Panc1 (cell line): Measurements from ENCODE around the gene TARP.

ENCODE experiments used
- ATAC-seq: fragments of 200-7000 bp; cut with Tn5 transposase; 2 replicates; pipeline ENCODE4 v1.9.1; 2020; ENCODE audit warnings: mild to moderate bottlenecking, moderate library complexity
- BruUV-seq: library from RNA; stranded (reverse); fragments of 400-500 nt; replicated peaks from 2 replicates; lab custom pipeline; 2021; lab: Mats Ljungman, UMichigan
- CTCF ChIA-PET: fragments of 300-600 bp; sonication (Branson Sonifier 250); formaldehyde crosslinking; loops from one replicate; lab custom pipeline; 2022; ENCODE audit warnings: antibody characterized with exemption; lab: Charles Lee
- POLR2A ChIA-PET: fragments of 300-600 bp; sonication (Branson Sonifier 250); formaldehyde crosslinking; loops from one replicate; lab custom pipeline; 2022; ENCODE audit warnings: antibody characterized with exemption; lab: Charles Lee
- DNase-seq: peaks from one replicate; pipeline ENCODE4 v3.0.0-alpha.2; 2010; ENCODE audit warnings: low read depth, low spot score
- H3K27ac ChIP-seq: 2 replicates; pipeline ENCODE4 v1.5.1; 2011; ENCODE audit warnings: mild to moderate bottlenecking, low read length, inconsistent platforms
- H3K27me3 ChIP-seq: fragments of 200-500 bp; sonication (Bioruptor generic); 2 replicates; pipeline ENCODE4 v1.6.0; 2014; ENCODE audit warnings: low read length, inconsistent platforms; ENCODE audit not compliant: control insufficient read depth, insufficient read depth
- H3K36me3 ChIP-seq: fragments of 200-500 bp; sonication (Bioruptor generic); 2 replicates; pipeline ENCODE4 v1.5.1; 2014; ENCODE audit warnings: inconsistent platforms, mild to moderate bottlenecking, low read length, moderate library complexity; ENCODE audit not compliant: control insufficient read depth, insufficient read depth
- H3K4me1 ChIP-seq: 2 replicates; pipeline ENCODE4 v1.5.1; 2011; ENCODE audit warnings: inconsistent platforms, mild to moderate bottlenecking, low read length, moderate library complexity; ENCODE audit not compliant: control insufficient read depth, insufficient read depth
- H3K4me3 ChIP-seq, 2 experiments: 2 replicates each; pipeline ENCODE4 v1.5.1; 2011 to 2012; ENCODE audit warnings: low read depth in 2 of 2, low read length in 2 of 2, mild to moderate bottlenecking in 2 of 2, inconsistent platforms in 1 of 2, moderate library complexity in 1 of 2
- H3K9me3 ChIP-seq: fragments of 200-500 bp; sonication (Bioruptor generic); 2 replicates; pipeline ENCODE4 v1.5.1; 2014; ENCODE audit warnings: low read depth, mild to moderate bottlenecking, inconsistent platforms, low read length, moderate library complexity; ENCODE audit not compliant: control insufficient read depth, insufficient read depth
- POLR2AphosphoS5 ChIP-seq: IDR thresholded peaks from 2 replicates; pipeline ENCODE4 v1.6.1; 2012; ENCODE audit warnings: mild to moderate bottlenecking, low read depth, low read length, moderate library complexity
- SIN3A ChIP-seq: IDR thresholded peaks from 2 replicates; pipeline ENCODE4 v1.6.1; 2012; ENCODE audit warnings: low read depth, mild to moderate bottlenecking, low read length, moderate library complexity, borderline replicate concordance; ENCODE audit not compliant: insufficient read depth
- TCF7L2 ChIP-seq: IDR thresholded peaks from 2 replicates; pipeline ENCODE4 v1.6.1; 2011; ENCODE audit warnings: mild to moderate bottlenecking, low read depth, low read length, inconsistent platforms
- in situ Hi-C: cut with HindIII; loops from 2 replicates; pipeline ENCODE4 v1.10.0; 2016; ENCODE audit warnings: low sequenced_read_pairs, low pct_unique_long_range_greater_than_20kb
- intact Hi-C: fragments of 100-400 bp; cut with micrococcal nuclease; formaldehyde crosslinking; loops from one replicate; pipeline ENCODE4 v1.10.0; 2022; ENCODE audit not compliant: unreplicated experiment
- TF ChIP-seq, protein P1 (sequence below): fragments of 450-650 bp; IDR thresholded peaks from 2 replicates; pipeline ENCODE4 v1.5.1; 2017; ENCODE audit warnings: mild to moderate bottlenecking
- TF ChIP-seq, protein P2 (sequence below), 2 experiments: IDR thresholded peaks; 2 replicates each; pipeline ENCODE4 v1.6.1; 2011 to 2012; ENCODE audit warnings: low read depth in 2 of 2, control low read depth in 1 of 2, low read length in 1 of 2, mild to moderate bottlenecking in 1 of 2, moderate library complexity in 1 of 2; ENCODE audit not compliant: insufficient read depth in 1 of 2

Gene TARP

DNA sequence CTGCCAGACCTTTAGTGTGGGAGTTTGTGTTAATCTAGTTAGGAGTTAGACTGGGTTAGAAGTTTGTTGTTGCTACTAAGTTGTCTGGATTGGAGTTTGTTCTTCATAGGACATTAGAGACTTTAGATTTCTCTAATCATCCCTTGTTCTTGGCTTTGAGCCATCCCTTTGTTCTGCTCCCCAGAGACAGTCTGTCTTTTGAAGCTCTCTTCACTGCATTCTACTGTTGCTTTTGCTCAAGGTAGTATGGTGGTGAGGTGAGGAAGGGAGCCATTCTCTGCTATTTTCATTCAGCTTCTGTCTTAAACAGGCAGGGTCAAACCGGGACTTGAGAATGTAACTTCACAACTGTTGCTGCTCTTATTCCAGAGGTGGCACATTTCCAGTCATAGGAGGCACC is 10.4 kb upstream of the TARP start:
- ChIA-PET CTCF (no interaction called here), POLR2A (no interaction called here)
- intact Hi-C loops (no loop called here), in situ Hi-C loops (no loop called here)
- no peaks in the 10 kb centered on the region for H3K9me3 ChIP-seq
- no peaks in the 10 kb centered on the region for H3K4me1 ChIP-seq
- peaks cover 25% of the 10 kb centered on the region for H3K27me3 ChIP-seq
- BruUV-seq: no TSS peak
- ATAC-seq (no peak), DNase-seq (no peak)
- TF ChIP-seq TCF7L2 (no peak), SIN3A (no peak), POLR2AphosphoS5 (no peak)
- TF ChIP-seq, protein P1, sequence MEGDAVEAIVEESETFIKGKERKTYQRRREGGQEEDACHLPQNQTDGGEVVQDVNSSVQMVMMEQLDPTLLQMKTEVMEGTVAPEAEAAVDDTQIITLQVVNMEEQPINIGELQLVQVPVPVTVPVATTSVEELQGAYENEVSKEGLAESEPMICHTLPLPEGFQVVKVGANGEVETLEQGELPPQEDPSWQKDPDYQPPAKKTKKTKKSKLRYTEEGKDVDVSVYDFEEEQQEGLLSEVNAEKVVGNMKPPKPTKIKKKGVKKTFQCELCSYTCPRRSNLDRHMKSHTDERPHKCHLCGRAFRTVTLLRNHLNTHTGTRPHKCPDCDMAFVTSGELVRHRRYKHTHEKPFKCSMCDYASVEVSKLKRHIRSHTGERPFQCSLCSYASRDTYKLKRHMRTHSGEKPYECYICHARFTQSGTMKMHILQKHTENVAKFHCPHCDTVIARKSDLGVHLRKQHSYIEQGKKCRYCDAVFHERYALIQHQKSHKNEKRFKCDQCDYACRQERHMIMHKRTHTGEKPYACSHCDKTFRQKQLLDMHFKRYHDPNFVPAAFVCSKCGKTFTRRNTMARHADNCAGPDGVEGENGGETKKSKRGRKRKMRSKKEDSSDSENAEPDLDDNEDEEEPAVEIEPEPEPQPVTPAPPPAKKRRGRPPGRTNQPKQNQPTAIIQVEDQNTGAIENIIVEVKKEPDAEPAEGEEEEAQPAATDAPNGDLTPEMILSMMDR: no peak
- TF ChIP-seq, protein P2, sequence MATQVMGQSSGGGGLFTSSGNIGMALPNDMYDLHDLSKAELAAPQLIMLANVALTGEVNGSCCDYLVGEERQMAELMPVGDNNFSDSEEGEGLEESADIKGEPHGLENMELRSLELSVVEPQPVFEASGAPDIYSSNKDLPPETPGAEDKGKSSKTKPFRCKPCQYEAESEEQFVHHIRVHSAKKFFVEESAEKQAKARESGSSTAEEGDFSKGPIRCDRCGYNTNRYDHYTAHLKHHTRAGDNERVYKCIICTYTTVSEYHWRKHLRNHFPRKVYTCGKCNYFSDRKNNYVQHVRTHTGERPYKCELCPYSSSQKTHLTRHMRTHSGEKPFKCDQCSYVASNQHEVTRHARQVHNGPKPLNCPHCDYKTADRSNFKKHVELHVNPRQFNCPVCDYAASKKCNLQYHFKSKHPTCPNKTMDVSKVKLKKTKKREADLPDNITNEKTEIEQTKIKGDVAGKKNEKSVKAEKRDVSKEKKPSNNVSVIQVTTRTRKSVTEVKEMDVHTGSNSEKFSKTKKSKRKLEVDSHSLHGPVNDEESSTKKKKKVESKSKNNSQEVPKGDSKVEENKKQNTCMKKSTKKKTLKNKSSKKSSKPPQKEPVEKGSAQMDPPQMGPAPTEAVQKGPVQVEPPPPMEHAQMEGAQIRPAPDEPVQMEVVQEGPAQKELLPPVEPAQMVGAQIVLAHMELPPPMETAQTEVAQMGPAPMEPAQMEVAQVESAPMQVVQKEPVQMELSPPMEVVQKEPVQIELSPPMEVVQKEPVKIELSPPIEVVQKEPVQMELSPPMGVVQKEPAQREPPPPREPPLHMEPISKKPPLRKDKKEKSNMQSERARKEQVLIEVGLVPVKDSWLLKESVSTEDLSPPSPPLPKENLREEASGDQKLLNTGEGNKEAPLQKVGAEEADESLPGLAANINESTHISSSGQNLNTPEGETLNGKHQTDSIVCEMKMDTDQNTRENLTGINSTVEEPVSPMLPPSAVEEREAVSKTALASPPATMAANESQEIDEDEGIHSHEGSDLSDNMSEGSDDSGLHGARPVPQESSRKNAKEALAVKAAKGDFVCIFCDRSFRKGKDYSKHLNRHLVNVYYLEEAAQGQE (IDR thresholded peaks at IDR 0.05; ENCODE audit: insufficient read depth in 1 of 2, low read depth in 2 of 2, low read length in 1 of 2): no peak
- no peak overlapping the region for H3K27ac ChIP-seq
- H3K36me3 ChIP-seq: no peaks in the 10 kb centered on the region
- H3K4me3 ChIP-seq: no peak overlapping the region

- peaks cover 21% of the 10 kb centered on the region for H3K27me3 ChIP-seq
- no peaks in the 10 kb centered on the region for H3K9me3 ChIP-seq
Measured at GRCh38 chr7:38283107-38283506, 9.7 kb upstream of the TARP start.

More at GRCh38 chr7:38283107-38283506, 9.7 kb upstream of the TARP start:
- DNase-seq (no peak), ATAC-seq (no peak)
- TF ChIP-seq, protein P1: no peak
- TF ChIP-seq, protein P2 (IDR thresholded peaks at IDR 0.05; ENCODE audit: insufficient read depth in 1 of 2, low read depth in 2 of 2, low read length in 1 of 2): no peak
- TF ChIP-seq POLR2AphosphoS5 (no peak), TCF7L2 (no peak), SIN3A (no peak)
- Histone ChIP-seq H3K27ac (no peak overlapping the region), H3K4me3 (no peak overlapping the region), H3K36me3 (no peaks in the 10 kb centered on the region), H3K4me1 (no peaks in the 10 kb centered on the region)
- POLR2A ChIA-PET: no interaction called here
- CTCF ChIA-PET: no interaction called here
- intact Hi-C loops: no loop called here
- no TSS peak for BruUV-seq
- in situ Hi-C loops: no loop called here
